ENCODE data around the gene FAM47A. TPM values are rescaled to one million over a fixed set of nuclear protein-coding genes. Genes with fewer than 3 reads are reported as not detected.

The FAM47A gene
- total RNA-seq (2022; extraction: Qiagen RNA extraction) = not detected in 5 replicates

GRCh38 chrX:34132028-34132427 is at the start of gene FAM47A:
Gene FAM47A (minus strand): TSS chrX:34132314. CDS start chrX:34132278, 36 bp downstream.

